ENCODE data around the gene CLINT1. TPM values are rescaled to one million over a fixed set of nuclear protein-coding genes. Genes with fewer than 3 reads are reported as not detected.
A peak's percentile ranks its signal among the peaks of the same experiment; 100 is the strongest.

CLINT1 gene
- 10 to 100 TPM; 48.3 to 84.6 (median 61.7) TPM for total RNA-seq

DNA sequence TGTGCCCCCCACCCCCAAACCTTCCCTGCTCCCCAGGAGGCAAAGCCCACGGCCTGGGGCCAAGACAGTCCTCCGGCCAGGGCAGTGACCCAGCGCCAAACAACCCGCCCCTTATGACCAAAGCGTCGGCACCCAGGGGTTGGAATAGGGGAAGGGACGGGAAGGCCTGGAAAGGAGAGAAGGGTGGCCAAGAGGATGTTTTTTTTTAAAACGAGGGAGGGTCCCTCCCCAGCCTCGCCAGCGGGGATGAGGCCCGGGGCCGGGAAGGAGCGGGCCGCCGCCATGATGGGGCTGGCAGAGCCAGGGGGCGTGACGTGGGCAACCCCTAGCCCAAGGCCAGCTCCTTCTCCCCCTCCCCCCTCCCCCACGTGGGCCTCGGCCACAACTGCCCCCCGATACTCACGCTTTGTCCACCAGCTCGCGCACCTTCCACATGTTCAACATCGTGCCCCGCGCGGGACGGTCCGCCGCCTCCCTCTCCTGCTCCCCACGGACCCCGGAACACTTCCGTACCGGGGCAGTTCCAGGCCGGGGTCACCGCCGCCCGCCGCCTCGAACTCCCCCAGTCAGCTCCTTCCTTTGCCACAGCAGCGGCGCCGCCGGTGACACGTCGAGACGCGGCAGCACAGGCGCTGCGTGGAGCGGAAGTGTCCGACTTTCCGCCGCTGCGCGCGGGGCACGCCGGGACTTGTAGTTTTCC is at the start of gene CLINT1:
Gene CLINT1 (minus strand): TSS at position 619 of the 700 bp plus-strand sequence. CDS start 175 bp downstream, at position 444.
- Histone ChIP-seq H3K4me3 (peak within 1 kb of the TSS; percentile 72 to 94 (median 82)), H3K27ac (peak within 1 kb of the TSS; percentile 80 to 88 (median 84)), H3K27me3 (no peaks in the 10 kb centered on the region), H3K9me3 (no peaks in the 10 kb centered on the region), H3K36me3 (no peaks in the 10 kb centered on the region), H3K4me1 (peaks cover 0 to 43% (median 13%) of the 10 kb centered on the region in 4 donors)
- TF ChIP-seq, protein P1, sequence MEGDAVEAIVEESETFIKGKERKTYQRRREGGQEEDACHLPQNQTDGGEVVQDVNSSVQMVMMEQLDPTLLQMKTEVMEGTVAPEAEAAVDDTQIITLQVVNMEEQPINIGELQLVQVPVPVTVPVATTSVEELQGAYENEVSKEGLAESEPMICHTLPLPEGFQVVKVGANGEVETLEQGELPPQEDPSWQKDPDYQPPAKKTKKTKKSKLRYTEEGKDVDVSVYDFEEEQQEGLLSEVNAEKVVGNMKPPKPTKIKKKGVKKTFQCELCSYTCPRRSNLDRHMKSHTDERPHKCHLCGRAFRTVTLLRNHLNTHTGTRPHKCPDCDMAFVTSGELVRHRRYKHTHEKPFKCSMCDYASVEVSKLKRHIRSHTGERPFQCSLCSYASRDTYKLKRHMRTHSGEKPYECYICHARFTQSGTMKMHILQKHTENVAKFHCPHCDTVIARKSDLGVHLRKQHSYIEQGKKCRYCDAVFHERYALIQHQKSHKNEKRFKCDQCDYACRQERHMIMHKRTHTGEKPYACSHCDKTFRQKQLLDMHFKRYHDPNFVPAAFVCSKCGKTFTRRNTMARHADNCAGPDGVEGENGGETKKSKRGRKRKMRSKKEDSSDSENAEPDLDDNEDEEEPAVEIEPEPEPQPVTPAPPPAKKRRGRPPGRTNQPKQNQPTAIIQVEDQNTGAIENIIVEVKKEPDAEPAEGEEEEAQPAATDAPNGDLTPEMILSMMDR (IDR thresholded peaks at IDR 0.05): peak in 1 of 5 experiments; percentile 27
- TF ChIP-seq POLR2A (IDR thresholded peaks at IDR 0.05) (peak; percentile 17 to 60), EP300 (IDR thresholded peaks at IDR 0.05) (peak; percentile 51 to 89)
- DNase-seq (ENCODE audit: low spot score in 2 of 2): peak; percentile 78 to 84
- 0 to 1% methylated on average over 46 to 50 of the region's 59 CpGs for WGBS, 2 donors

DNA sequence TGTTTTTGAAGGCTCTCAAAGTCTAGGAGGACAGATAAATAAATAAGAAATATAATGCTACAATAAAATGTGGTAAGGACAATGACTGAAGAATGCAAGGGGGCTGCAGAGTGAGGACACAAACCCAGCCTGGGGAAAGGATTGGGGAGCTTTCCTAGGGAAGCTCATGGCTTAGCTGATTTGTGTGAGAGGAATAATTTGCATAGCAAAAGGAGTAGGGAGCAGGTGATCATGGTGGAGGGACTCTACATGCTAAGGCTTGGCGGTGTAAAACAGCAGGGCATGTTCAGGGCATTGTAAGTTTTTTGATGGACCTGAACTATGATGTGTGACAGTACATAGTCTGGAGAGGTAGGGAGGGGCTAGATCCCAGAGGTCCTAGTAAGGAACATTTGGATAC is 49.5 kb upstream of the CLINT1 start:
- Histone ChIP-seq H3K4me1 (no peaks in the 10 kb centered on the region), H3K27ac (no peak overlapping the region), H3K36me3 (no peaks in the 10 kb centered on the region), H3K9me3 (no peaks in the 10 kb centered on the region), H3K4me3 (no peak overlapping the region), H3K27me3 (no peaks in the 10 kb centered on the region)
- TF ChIP-seq, protein P1 (IDR thresholded peaks at IDR 0.05): no peak
- TF ChIP-seq EP300 (IDR thresholded peaks at IDR 0.05) (no peak), POLR2A (IDR thresholded peaks at IDR 0.05) (no peak)
- DNase-seq (ENCODE audit: low spot score in 2 of 2): no peak
- 95 to 96% methylated on average over 1 of the region's 1 CpG for WGBS, 2 donors

DNA sequence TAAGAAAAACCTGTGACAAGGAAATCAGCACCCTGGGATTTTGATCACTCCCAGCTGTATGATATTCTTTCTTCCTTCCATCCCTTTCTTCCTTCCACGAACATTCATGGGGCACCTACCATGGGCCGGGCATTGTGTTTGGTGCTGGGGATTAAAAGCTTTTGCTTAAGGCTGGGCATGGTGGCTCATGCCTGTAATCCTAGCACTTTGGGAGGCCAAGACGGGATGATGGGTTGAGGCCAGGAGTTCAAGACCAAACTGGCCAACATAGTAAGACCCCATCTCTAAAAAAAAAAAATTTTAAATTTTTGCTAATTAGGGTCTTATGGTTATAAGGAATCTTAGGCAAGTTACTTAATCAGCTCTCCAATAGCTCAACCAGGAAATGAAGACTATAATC is 48.5 kb upstream of the CLINT1 start:
- no peak overlapping the region for H3K4me3 ChIP-seq

DNA sequence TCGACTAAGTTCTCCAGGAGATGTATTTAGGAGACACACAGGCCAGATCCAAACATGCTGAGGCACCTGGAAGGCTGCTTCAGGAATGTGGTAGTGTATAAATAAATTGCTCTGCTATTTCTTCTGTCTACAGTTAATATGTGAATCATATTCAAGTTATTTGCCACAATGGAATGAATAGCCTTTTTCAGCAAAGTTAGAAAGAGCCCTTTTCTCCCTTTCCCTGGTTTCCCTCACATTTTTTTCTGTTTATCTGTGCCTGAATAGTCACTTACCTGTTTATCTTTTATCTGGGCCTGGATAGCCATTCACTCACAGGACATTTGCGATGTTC is 44.1 kb upstream of the CLINT1 start:
- no peaks in the 10 kb centered on the region for H3K36me3 ChIP-seq
- H3K4me1 ChIP-seq: peaks cover 0 to 3% (median 0%) of the 10 kb centered on the region in 4 donors
- TF ChIP-seq EP300 (IDR thresholded peaks at IDR 0.05) (no peak), POLR2A (IDR thresholded peaks at IDR 0.05) (no peak)
- TF ChIP-seq, protein P1 (IDR thresholded peaks at IDR 0.05): no peak
- no peaks in the 10 kb centered on the region for H3K27me3 ChIP-seq
- no peak overlapping the region for H3K27ac ChIP-seq
- no peaks in the 10 kb centered on the region for H3K9me3 ChIP-seq
- DNase-seq (ENCODE audit: low spot score in 2 of 2): no peak
- 72 to 87% methylated on average over 2 of the region's 2 CpGs for WGBS, 2 donors
- H3K4me3 ChIP-seq: no peak overlapping the region

More for the DNA sequence above, 48.5 kb upstream of the CLINT1 start:
- H3K27ac ChIP-seq: no peak overlapping the region
- peaks cover 0 to under 1% (median 0%) of the 10 kb centered on the region in 4 donors for H3K4me1 ChIP-seq
- no peak for DNase-seq (ENCODE audit: low spot score in 2 of 2)
- 96 to 97% methylated on average over 3 of the region's 3 CpGs for WGBS, 2 donors
- no peaks in the 10 kb centered on the region for H3K9me3 ChIP-seq
- H3K27me3 ChIP-seq: no peaks in the 10 kb centered on the region
- TF ChIP-seq, protein P1 (IDR thresholded peaks at IDR 0.05): no peak
- no peak for TF ChIP-seq POLR2A (IDR thresholded peaks at IDR 0.05)
- no peak for TF ChIP-seq EP300 (IDR thresholded peaks at IDR 0.05)
- no peaks in the 10 kb centered on the region for H3K36me3 ChIP-seq

DNA sequence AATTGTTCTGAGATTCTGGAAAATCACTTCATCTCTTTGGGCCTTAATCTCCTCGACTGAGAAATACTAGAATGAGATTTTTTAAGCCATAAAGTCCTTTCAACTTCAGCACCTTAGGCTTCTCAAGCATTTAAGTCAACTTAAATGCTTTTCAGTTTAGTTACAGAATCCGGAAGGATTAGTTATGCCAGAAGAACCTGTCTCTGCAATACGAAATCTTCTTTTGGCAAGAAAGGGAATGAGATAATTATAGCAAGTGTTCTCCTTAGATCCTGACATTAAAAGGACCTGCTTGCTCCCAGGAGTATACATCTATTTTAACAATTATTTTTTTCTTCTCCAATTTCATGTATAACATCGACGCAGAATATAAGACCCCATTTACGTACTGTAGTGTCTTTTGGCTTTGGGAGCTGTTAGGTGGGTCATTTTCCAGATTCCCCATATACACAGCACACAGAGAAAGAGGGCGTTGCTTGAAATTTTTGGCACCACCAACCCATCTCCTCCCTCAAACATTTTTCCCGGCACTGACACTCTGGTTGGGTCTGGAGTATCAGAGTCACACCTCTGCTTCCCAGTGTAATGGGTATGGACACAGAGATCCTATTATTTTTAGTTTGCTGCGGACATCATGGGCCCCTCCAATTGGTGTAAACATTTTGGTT is 43.6 kb upstream of the CLINT1 start:
- Histone ChIP-seq H3K36me3 (no peaks in the 10 kb centered on the region), H3K4me3 (no peak overlapping the region), H3K4me1 (peaks cover 0 to 3% (median 0%) of the 10 kb centered on the region in 4 donors), H3K27ac (no peak overlapping the region), H3K27me3 (no peaks in the 10 kb centered on the region), H3K9me3 (no peaks in the 10 kb centered on the region)
- TF ChIP-seq POLR2A (IDR thresholded peaks at IDR 0.05) (no peak), EP300 (IDR thresholded peaks at IDR 0.05) (no peak)
- TF ChIP-seq, protein P1 (IDR thresholded peaks at IDR 0.05): no peak
- WGBS, 2 donors: 52 to 68% methylated on average over 9 of the region's 9 CpGs
- DNase-seq (ENCODE audit: low spot score in 2 of 2): no peak

Data from tibial nerve (tissue), 4 donors.